ENCODE measurements around the gene KRTAP19-1. TPM values are rescaled to one million over a fixed set of nuclear protein-coding genes. Genes with fewer than 3 reads are reported as not detected.

The KRTAP19-1 gene
- total RNA-seq, 1 donor, result not detected

DNA sequence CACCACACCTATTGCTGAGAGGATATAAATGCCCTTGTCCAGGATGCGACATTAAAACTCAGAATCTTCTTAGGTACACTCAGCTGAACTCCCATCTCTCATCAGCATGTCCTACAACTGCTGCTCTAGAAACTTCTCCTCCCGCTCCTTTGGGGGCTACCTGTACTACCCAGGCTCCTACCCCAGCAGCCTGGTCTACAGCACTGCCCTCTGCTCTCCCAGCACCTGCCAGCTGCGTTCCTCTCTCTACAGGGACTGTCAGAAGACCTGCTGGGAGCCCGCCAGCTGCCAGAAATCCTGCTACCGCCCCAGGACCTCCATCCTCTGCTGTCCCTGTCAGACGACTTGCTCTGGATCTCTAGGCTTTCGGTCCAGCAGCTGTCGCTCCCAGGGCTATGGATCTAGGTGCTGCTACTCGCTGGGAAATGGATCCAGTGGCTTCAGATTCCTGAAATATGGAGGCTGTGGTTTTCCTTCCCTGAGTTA is 50.0 kb downstream of the KRTAP19-1 start, which contains the start of gene KRTAP13-4:
Gene KRTAP13-4 (plus strand): TSS at position 51 of the 486 bp plus-strand sequence. CDS start 56 bp downstream, at position 107.
- DNase-seq (ENCODE audit: low read depth in 2 of 3, low spot score in 2 of 3), result no peak

Small RNA genes lying within 50 kb of the gene (small RNA-seq; reads per million reads assigned to genes)
- gene AP000567.1 (not detected), gene KRTAP19-10P (not detected), gene KRTAP19-9P (not detected)

Other genes with a start within 250 kb of the KRTAP19-1 start
- not detected for gene KRTAP24-1, start 197.4 kb downstream of the KRTAP19-1 start, total RNA-seq
- not detected for gene KRTAP25-1, start 190.9 kb downstream of the KRTAP19-1 start, total RNA-seq
- gene KRTAP26-1, start 160.1 kb downstream of the KRTAP19-1 start, total RNA-seq, result not detected
- not detected for gene KRTAP27-1, start 142.7 kb downstream of the KRTAP19-1 start, total RNA-seq
- not detected for gene KRTAP23-1, start 131.8 kb downstream of the KRTAP19-1 start, total RNA-seq
- not detected for gene KRTAP13-2, start 108.1 kb downstream of the KRTAP19-1 start, total RNA-seq
- gene KRTAP13-1, start 84.3 kb downstream of the KRTAP19-1 start, total RNA-seq, result 0.27 TPM
- not detected for gene KRTAP13-3, start 54.4 kb downstream of the KRTAP19-1 start, total RNA-seq
- gene KRTAP13-4, start 50.1 kb downstream of the KRTAP19-1 start, total RNA-seq, result not detected
- gene KRTAP15-1, start 40.1 kb downstream of the KRTAP19-1 start, total RNA-seq, result not detected
- not detected for gene KRTAP19-2, start 7.1 kb upstream of the KRTAP19-1 start, total RNA-seq
- not detected for gene KRTAP19-3, start 11.6 kb upstream of the KRTAP19-1 start, total RNA-seq
- not detected for gene KRTAP19-4, start 16.8 kb upstream of the KRTAP19-1 start, total RNA-seq
- not detected for gene KRTAP19-5, start 21.8 kb upstream of the KRTAP19-1 start, total RNA-seq
- gene KRTAP19-6, start 61.5 kb upstream of the KRTAP19-1 start, total RNA-seq, result not detected
- not detected for gene KRTAP19-7, start 80.9 kb upstream of the KRTAP19-1 start, total RNA-seq
- gene KRTAP22-2, start 110.0 kb upstream of the KRTAP19-1 start, total RNA-seq, result not detected
- gene KRTAP6-3, start 112.1 kb upstream of the KRTAP19-1 start, total RNA-seq, result not detected
- not detected for gene KRTAP6-2, start 118.5 kb upstream of the KRTAP19-1 start, total RNA-seq
- gene KRTAP22-1, start 120.7 kb upstream of the KRTAP19-1 start, total RNA-seq, result not detected
- not detected for gene KRTAP6-1, start 133.6 kb upstream of the KRTAP19-1 start, total RNA-seq
- gene KRTAP20-1, start 136.1 kb upstream of the KRTAP19-1 start, total RNA-seq, result not detected
- gene KRTAP20-4, start 140.3 kb upstream of the KRTAP19-1 start, total RNA-seq, result not detected
- gene KRTAP20-2, start 154.8 kb upstream of the KRTAP19-1 start, total RNA-seq, result not detected
- not detected for gene KRTAP20-3, start 162.5 kb upstream of the KRTAP19-1 start, total RNA-seq
- gene KRTAP21-3, start 238.4 kb upstream of the KRTAP19-1 start, total RNA-seq, result not detected

Measured in hematopoietic multipotent progenitor cell (in vitro differentiated cells).